Choroid plexus epithelial cell (primary cell): ENCODE data around the gene PTP4A2.
A peak's percentile ranks its signal among the peaks of the same experiment; 100 is the strongest.
"Not testable (repeated sequence)": the region's sequence is repeated elsewhere in the genome, so short reads cannot be mapped to it uniquely, and the experiment has no call there.

ENCODE experiments used
- DNase-seq: peaks from one replicate; pipeline ENCODE4 v3.0.0-alpha.2; 2010; ENCODE audit warnings: low read depth
- H3K4me3 ChIP-seq: 2 replicates; pipeline ENCODE4 v1.5.1; 2011; ENCODE audit warnings: low read depth, mild to moderate bottlenecking, control low read depth, low read length, moderate library complexity
- TF ChIP-seq, protein P1 (sequence below): conservative IDR thresholded peaks from 2 replicates; pipeline ENCODE4 v1.5.1; 2011; ENCODE audit warnings: low read depth, mild to moderate bottlenecking, control low read depth, inconsistent platforms, low read length, moderate library complexity

PTP4A2 gene

DNA sequence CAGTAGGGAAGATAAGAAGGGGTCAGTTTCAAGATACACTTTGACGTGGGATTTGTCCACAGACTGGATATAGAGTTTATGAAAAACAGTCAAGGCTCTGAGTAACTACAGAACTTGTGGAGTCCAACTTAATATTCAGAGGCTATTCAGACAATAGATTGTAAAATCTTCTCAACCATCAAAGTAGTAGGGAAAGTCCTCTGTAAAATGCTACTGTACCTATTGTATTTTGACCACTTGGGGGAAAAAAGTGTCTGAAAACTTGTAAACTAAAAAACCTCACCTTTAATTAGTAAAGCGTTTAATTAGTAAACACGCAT lies 10.5 kb downstream of the PTP4A2 start:
- TF ChIP-seq, protein P1, sequence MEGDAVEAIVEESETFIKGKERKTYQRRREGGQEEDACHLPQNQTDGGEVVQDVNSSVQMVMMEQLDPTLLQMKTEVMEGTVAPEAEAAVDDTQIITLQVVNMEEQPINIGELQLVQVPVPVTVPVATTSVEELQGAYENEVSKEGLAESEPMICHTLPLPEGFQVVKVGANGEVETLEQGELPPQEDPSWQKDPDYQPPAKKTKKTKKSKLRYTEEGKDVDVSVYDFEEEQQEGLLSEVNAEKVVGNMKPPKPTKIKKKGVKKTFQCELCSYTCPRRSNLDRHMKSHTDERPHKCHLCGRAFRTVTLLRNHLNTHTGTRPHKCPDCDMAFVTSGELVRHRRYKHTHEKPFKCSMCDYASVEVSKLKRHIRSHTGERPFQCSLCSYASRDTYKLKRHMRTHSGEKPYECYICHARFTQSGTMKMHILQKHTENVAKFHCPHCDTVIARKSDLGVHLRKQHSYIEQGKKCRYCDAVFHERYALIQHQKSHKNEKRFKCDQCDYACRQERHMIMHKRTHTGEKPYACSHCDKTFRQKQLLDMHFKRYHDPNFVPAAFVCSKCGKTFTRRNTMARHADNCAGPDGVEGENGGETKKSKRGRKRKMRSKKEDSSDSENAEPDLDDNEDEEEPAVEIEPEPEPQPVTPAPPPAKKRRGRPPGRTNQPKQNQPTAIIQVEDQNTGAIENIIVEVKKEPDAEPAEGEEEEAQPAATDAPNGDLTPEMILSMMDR, result no peak
- H3K4me3 ChIP-seq, result no peak overlapping the region
- no peak for DNase-seq

DNA sequence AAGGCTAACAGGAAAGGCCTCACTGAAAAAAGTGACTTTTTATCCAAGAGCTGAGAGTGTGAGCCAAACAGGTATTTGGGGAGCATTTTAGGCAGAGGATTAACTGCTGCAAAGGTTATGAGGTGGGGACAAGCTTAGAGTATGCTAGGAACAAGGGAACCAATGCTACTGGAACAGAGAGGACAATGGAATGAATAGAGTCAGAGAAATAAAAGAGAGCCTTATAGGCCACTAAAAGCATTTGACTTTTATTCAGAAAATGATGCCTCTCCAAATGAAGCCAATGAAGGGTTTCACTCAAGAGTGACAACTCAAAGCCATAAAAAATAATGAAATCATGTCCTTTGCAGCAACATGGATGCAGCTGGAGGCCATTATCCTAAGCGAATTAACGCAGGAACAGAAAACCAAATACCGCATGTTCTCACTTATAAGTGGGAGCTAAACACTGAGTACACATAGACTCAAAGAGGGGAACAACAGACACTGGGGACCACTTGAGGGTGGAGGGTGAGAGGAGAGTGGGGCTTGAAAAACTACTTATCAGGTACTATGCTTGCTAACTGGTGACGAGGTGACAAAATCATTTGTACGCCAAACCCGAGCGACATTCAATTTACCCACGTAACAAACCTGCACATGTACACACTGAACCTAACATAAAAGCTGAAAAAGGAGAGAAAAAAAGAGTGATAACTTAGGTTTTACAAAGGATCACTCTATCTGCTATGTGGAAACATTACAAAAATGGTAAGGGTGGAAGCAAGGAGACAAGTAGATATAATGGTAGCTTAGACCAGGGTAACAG lies 11.1 kb downstream of the PTP4A2 start:
- DNase-seq, result no peak
- H3K4me3 ChIP-seq, result no peak overlapping the region
- TF ChIP-seq, protein P1, result no peak

DNA sequence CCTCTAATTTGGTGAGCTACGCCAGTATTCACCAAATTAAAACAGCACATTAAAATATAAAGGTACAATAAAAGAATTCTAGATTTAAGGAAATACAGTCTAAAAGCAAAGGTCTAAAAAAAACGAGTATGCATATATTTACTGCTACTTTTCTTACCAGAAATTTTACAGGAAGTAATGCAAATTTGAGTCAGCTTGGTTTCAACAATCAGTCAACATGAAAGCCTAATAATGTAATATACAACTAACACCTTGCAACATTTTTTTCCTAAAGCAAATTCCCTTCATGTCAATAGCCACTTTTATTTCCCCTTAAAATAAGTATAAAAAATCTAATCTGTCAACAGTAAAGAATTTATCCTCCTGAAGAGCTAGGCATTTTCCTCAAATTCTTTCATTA lies 11.9 kb downstream of the PTP4A2 start:
- H3K4me3 ChIP-seq, result no peak overlapping the region
- TF ChIP-seq, protein P1, result no peak

DNA sequence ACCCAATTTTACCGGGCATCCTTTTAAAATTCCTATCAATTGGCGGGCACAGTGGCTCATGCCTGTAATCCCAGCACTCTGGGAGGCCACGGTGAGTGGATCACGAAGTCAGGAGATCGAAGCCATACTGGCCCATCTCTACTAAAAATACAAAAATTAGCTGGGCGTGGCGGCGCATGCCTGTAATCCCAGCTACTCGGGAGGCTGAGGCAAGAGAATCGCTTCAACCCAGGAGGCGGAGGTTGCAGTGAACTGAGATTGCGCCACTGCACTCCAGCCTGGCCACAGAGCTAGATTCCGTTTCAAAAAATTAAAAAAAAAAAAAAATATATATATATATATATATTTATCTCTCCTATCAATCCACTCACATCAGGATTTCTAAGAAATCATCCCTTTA lies 12.3 kb downstream of the PTP4A2 start:
- not testable (repeated sequence) for DNase-seq, H3K4me3 ChIP-seq

More for the DNA sequence above, 11.9 kb downstream of the PTP4A2 start:
- no peak for DNase-seq

DNA sequence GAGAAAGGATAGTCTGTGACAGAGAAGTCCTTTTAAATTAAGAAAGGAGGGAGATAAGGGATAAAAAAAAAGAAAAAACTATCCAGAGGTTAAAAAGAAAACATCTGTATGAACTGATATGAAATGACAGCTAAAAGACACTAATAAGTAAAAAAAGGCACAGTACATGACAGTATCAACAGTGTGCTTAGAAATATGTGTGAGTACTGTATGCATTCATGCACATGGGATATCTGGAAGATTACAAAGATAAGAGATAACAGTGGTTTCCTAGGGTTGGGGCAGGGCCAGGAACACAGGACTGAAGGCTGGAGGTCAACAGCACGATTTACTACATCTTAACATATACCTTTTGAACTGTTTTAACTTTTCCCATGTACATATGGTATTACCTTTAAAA lies 13.3 kb downstream of the PTP4A2 start:
- TF ChIP-seq, protein P1, result no peak
- DNase-seq, result no peak
- H3K4me3 ChIP-seq, result no peak overlapping the region

DNA sequence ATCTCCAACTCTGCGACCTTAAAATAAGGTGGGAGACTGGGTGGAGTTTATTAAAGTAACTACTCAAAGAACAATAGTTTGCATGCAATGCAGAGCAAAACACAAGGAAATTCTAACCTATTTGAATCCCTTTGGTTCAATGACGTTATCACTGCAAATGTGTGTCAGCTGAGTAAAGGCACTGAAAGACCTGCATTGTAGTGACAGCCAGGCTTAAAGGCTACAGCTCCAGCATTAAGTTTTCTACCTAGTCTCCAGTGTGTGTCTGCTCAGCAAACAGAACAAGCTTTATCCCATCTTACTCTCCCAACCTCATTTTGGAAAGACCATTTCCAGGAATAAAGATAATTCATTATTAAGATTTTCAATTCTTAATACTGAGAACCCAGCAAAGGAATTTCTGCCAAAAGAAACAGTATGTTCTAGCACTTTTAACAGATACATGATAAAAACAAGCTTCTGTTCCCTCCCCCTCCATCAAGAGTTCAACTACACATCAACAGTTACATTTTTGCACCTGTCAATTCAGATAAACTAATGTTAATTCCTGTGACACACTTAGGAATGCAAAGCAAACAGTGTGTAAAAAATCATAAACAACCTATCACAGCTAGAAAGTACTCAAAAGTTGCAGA lies 14.2 kb downstream of the PTP4A2 start:
- no peak overlapping the region for H3K4me3 ChIP-seq
- TF ChIP-seq, protein P1, result no peak
- DNase-seq, result peak; percentile 38

DNA sequence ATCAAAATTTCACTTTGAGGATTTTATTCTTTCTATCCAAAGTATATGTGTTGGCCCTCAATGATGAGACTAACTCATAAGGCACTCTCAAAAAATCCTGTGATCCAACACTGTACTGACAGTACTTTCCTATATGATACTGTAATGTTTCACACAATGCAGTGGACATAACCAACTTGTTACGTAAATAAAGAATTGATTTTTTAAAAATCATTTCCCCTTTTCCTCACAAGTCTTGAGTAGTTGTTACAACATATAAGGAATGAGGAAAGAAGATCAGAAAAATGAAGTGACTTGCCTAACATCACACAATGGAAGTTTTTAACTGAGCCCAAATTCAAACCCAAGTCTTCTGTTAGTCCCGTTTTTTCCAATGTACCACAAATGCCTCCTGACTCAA lies 17.2 kb downstream of the PTP4A2 start:
- DNase-seq, result no peak
- TF ChIP-seq, protein P1, result no peak
- H3K4me3 ChIP-seq, result no peak overlapping the region
